GM19397 (cell line): ENCODE results near the gene ZSCAN5A.
"Not testable (repeated sequence)": the region's sequence is repeated elsewhere in the genome, so short reads cannot be mapped to it uniquely, and the experiment has no call there.

Experiments used
- ATAC-seq: cut with Tn5 transposase; IDR thresholded peaks from one replicate; pipeline ENCODE4 v1.9.1; 2021; ENCODE audit warnings: mild to moderate bottlenecking, moderate library complexity; ENCODE audit not compliant: unreplicated experiment

The ZSCAN5A gene

DNA sequence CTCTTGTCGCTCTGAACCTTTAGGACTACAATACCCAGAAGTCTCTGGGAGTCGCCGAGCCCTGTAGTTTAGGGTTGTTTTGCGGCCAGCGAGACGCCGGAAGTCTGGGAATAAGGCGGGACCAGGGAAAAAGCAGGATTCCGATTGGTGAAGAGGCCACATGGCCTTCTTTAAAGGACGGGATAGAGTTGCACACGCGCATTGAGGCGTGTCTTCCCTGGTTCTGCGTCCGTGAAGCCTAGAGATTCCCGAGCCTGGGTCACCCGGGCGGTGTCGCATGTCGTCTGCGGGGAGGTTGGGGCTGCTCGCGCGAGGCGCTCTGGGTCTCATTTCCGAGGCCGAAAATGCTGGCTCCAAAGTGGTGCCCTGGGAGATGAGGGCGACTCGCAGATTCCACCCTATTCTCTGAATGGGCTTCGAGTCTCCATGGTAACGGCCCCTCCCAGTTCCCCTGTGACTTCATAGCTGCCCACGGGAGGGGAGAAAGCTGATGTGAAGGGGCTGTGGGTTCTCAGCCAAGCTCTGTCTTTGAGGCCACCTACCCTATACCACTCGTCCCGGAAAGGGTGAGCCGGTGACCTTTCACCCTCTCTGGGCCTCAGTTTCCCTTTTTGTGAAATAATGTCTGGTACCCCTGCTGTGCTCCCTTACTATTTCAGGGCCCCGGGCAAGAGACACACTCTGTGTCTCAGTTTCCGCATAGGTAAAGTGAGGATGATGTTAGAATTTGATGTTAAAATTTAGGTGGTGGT lies 614 bp upstream of the ZSCAN5A start:
- ATAC-seq = peak; percentile 75

DNA sequence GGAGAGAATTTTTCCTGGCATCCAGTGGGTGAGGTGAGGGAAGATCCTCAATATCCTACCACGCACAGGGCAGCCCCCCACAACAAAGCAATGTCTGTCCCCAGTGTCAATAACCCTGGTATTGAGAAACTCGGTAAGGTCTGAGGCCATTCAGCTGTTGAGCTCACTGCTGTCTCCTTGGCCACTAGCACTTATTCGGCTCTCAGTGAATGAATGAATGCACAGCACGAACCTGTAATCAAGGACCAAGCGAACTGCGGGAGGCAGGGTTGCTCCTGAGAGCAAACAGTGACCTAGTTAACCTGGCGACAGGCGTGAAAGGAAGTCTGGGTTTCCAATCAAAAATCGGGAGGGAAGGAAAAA lies 640 bp downstream of the ZSCAN5A start:
- no peak for ATAC-seq

DNA sequence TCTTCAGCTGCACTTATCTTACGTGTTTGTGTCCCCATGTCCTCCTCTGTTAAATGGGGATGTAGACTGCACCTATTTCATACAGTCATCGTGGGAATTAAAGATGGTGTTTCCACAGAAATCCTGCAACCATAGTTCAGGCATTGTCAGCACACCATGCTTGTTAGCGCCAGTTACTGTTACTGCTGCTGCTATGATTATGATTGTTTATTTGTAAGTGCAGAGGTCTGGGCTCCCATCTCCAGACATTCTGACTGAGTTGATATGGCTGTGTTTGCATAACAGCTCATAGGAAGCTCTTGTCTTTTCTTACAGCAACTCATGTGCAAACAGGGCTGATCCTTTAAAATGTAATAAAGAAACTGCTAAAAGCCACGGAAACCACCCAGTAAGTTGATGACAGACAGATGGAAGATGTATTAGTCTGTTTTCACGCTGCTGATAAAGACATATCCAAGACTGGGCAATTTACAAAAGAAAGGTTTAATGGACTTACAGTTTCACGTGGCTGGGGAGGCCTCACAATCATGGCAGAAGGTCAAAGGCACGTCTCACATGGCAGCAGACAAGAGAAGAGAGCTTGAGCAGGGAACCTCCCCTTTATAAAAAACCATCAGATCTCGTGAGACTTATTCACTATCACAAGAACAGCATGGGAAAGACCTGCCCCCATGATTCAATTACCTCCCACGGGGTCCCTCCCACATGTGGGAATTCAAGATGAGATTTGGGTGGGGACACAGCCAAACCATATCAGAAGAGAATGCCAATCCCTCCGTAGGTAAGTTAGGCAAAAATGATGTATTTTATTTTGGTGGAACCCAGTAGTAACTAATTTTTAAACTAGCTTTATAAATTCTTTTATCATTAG lies 1.6 kb downstream of the ZSCAN5A start:
- ATAC-seq = no peak

DNA sequence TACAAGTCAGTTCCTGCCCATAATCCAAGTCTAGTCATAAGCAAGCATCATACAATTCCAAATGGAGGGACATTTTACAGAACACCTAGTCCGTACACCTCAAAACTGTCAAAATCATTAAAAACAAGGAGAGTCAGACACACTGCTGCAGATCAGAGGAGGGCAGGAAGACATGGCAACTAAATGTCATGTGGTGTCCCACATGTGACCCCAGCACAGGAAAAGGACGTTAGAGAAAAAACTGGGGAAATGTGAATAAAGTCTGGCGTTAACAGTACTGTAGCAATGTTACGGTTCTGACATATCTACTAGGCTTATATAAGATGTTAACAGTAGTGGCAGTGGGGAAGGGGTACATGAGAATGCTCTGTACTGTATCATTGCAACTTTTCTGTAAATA lies 2.3 kb downstream of the ZSCAN5A start:
- no peak for ATAC-seq

DNA sequence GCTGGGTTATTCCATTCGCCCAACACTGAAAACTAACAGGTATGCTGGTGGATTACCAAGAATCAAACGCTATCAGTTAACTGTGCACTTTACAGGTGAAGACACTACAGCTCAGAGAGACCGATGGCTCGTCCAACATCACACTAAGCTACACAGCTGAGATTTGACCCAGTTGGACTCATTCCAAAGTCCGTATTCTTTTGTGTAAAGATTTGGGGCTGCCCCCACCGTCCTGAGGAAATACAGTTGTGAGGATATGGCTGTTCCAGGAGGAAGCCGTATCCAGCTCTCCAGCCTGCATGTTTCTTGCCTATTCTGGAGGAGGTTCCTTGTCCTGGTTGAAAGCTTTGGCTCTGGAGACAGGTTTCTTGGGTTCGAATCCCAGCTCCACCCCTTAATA lies 4.2 kb downstream of the ZSCAN5A start:
- ATAC-seq = no peak

DNA sequence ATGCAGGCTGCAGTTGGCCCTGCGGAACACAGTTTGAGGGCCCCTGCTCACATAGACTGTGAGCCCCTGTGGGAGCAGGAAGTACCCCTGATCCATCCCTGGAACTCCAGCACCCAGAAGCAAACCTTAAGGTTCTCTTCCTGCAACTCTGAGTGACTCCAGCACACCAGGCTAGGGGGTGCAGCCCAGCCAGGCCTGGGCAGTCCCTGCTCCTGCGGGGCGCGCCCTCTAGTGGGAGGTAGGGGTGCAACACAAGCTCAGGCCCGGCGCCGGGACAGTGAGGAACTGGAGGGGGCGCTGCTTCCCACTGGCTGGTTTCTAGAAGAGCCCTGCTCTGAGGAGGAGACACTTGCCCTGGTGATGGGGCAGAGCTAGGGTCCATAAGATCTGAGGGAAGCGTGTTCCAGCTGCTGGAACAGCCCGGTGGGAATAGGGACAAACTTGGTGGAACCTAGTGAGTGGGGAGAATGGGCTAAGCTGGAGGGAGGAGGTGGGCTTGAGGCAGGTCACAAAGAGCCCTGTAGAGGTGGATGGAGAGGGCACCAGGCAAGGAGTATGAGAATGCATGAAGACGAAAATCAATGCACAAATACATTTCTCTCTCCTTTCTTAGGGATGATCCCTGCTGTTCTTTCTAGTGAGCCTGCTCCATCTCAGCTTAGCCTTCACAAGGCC lies 5.0 kb downstream of the ZSCAN5A start:
- no peak for ATAC-seq

DNA sequence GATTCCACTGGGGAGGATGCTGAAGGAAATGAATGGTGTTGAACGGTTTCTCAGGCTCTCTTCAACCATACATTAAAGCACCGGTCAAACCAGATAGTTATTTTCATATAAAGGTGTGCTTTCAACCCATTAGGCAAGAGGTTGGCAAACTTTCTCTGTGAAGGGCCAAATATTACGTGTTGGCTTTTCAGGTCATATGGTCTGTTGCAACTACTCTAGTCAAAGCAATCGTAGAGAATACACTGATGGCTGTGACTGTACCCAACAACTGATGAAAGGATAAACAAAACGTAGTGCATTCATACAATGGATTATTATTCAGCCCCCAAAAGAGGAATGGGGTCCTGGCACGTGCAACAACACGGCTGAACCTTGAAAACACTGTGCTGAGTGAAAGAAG lies 5.8 kb downstream of the ZSCAN5A start:
- no peak for ATAC-seq

DNA sequence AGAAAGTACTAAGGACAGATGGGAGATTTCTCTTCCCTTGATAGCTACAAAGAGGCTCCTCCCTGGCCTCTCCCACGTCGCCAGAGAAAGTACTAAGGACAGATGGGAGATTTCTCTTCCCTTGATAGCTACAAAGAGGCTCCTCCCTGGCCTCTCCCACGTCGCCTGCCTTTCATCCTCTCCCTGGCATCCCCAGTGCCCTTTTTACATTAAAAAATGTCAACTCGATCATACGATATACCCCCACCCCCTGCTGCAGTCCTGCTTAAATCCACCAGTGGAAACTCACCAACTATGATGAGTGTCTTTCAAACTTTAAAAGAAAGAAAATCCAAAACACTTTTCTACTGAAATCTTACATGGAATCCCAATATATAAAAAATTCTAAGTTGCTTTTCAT lies 7.6 kb downstream of the ZSCAN5A start:
- not testable (repeated sequence) for ATAC-seq

DNA sequence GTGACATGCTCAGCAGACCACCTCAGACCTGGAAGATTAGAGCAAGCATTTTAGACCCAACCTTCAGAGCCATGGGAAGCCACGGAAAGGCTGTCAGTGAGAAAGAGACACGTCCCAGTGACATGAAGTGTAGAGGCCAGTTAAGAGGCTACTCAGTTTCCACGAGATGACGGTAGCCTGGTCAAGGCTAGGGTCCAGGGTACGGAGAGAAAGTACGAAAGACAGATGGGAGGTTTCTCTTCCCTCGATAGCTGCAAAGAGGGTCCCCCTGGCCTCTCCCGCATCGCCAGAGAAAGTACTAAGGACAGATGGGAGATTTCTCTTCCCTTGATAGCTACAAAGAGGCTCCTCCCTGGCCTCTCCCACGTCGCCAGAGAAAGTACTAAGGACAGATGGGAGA lies 8.6 kb downstream of the ZSCAN5A start:
- no peak for ATAC-seq

DNA sequence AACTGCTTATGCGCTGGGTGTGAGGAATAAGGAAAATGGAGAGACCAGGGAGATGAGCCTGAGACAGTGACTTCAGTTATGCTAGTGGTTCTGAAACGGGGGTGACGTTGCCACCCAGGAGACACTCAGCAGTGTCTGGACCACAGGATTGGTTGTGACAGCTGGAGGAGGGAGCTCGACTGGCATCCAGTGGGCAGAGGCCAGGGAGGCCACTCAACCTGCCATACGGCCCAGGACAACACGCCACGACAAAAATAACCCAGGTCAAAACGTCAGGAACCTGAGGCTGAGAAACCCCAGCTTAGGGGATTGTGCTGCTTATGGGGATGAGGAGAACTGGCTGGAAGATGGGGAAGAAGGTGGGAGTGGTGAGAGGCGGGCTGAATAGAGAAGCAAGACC lies 10.4 kb downstream of the ZSCAN5A start:
- no peak for ATAC-seq

DNA sequence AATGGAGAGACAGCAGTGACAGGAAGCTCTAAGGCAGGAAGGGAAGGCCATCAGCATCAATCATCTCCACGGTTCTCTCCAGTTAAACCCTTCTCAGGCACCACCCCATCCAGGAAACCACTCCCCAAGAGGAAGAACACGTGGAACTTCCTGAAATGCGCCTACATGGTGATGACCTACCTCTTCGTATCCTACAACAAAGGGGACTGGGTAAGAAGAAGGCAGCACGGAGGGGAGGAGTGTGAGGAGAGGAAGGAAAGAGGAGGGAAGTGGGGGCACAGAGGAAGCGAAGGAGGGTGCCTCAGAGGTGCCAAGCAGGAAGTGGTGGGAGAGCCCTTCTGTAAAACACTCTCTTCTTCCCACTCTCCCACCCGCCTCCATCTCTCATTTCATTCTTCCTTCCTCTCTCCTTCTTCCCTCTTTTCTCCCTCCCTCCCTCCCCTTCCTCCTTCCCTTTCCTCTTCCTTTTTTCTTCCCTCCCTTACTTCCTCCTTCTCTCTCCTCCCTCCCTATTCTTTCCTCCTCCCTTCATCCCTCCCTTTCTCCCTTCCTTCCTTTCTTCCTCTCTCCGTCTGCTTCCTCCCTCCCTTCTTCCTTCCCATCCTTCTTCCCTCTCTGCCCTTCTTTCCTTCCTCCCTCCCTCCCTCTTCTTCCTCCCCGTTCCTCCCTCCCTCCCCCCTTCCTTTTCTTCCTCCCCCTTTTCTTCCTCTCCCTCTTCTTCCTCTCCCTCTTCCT lies 12.6 kb downstream of the ZSCAN5A start:
- no peak for ATAC-seq

DNA sequence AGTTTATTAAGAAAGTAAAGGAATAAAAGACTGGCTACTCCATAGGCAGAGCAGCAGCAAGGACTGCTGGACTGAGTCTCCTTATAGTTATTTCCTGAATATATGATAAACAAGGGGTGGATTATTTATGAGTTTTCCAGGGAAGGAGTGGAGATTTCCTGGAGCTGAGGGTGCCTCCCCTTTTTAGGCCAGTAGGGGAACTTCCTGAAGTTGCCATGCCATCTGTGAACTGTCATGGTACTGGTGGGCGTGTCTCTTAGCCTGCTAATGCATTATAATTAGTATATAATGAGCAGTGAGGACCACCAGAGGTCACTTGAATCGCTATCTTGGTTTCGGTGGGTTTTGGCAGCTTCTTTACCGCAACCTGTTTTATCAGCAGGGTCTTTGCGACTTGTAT lies 13.5 kb downstream of the ZSCAN5A start:
- no peak for ATAC-seq

DNA sequence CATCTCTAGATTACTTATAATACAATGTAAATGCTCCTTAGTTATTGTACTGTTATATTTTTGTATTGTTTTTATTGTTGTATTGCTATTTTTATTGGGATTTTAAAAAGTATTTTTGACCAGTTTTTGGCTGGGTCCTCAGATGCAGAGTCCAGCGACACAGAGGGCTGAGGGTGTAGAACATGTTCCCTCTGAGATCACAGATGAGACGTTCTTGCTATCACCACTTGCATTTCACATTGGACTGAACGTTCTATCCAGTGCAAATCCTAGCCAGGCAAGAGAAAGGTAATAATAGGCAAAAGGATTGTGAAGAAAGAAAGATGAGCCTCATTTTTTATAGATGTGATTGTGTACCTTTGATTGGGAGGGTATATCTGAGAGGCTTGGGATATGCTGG lies 15.0 kb downstream of the ZSCAN5A start:
- ATAC-seq = no peak

DNA sequence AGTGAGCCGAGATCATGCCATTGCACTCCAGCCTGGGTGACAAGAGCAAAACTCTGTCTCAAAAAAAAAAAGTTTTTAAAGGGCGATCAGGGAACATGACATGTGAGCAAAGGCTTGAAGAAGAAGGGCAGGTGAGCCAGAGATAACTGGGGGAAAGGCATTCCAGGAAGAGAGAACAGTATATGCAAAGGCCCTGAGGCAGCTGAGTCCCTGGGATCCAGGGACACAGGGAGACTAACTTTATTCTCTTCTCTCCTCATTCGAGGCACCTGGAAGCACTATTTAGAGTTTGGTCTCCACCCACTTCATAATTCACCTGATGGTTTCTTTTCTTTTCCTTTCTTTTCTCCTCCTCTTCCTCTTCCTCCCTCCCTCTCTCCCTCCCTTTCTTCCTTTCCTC lies 17.6 kb downstream of the ZSCAN5A start:
- no peak for ATAC-seq

DNA sequence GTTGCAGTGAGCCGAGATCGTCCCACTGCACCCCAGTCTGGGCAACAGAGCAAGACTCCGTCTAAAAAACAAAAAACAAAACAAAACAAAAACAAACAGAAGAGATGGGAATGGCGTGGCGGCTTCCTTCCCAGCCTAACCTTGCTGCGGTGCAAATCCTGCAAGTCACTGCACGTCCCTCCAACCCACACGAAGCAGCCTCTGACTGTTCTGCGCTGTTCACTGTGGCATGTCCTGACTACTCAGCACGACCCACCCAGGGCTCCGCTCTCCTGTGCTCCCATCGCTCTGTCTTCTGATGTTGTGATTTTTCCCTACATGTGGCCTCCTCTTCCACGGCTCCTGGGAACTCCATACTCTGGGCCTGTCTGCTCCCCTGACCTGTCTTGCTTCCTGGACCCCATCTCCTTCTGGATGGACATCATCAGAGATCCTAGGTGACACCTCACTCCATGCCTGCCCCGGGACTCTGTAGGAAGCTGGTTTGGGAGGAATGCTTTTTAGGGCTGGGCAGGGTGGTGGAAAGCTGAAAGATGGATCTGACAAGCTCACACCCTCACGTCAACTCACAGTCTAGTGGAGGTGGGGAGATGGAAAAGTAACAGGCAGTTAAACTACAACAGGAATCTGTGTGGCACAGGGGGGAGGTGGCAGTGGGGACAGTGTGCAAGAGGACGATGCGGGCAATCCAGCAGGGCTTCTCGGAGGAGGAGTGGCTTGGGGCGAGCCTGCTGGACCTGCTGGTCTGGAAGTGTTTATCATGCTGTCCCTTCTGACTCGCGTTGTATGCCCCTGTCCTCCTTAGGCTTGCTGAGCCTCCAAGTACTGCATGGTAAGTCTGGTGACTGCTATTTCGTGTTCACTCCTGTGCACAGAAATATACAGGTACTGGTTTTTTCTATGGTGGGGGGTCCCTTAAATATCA lies 18.8 kb downstream of the ZSCAN5A start:
- ATAC-seq = no peak

DNA sequence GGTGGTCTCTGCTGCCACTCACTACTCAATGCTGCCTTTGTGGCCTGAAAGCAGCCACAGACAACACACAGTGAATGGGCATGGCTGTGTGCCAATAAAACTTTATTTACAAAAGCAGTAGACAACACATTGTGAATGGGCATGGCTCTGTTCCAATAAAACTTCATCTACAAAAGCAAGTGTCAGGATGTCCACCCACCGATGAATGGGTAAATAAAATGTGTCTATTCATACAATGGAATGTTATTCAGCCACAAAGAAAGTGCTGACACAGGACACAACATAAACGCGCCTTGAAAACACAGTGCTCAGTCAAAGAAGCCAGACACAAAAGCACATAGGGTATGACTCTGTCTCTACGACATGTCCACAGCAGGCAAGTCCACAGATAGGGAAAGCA lies 20.1 kb downstream of the ZSCAN5A start:
- ATAC-seq = no peak

DNA sequence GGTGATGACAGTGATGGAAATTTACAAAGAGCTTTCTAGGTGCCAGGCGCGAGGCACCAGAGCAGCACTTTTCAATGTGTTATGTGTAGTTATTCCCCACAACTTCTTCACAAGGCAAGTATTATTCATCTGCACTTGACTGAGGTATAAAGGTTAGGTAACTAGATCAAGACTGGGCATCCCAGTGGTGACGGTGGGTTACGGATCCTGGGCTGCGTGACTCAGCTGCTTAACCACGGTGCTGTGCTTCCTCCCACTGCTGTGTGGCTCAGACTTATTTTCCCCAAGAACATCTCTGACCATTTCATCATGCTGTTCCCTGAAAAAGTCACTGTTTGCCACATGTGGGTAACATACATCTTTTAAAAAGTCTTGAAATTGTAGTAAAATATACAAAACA lies 22.8 kb downstream of the ZSCAN5A start:
- no peak for ATAC-seq

DNA sequence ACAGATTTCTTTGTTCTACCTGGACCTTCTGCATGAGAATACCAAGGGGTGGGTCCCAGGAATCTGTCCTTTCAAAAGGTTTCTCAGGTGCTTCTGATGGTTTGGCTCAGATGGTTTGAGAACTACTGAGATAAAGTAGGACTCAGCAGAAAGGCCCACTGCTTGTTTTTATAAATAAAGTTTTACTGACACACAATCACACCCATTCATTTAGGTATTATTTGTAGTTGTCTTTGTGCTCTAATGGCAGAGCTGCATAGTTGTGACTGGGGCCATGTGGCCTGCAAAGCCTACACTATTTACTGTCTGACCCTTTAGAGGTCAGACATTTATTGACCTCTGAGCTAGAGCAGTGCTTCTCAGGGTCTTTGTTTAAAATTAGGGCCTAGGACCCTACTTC lies 24.5 kb downstream of the ZSCAN5A start:
- ATAC-seq = no peak

DNA sequence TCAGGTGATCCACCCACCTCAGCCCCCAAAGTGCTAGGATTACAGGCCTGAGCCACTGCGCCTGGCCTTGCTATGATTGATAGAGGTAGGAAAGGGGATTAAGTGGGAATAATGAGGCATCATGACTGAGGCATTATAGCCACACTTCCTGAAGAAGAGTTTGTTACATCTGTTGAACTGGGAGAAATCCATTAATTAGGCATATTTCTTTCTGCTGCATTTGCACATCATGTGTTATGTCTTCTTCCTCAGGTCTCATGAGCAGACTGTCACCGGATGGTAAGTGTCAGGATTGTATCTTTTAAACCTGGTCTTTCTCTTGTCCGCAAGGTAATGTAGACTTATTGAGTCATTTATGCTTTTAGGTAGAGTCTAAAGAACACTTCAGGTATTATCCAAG lies 29.9 kb downstream of the ZSCAN5A start:
- ATAC-seq = no peak

DNA sequence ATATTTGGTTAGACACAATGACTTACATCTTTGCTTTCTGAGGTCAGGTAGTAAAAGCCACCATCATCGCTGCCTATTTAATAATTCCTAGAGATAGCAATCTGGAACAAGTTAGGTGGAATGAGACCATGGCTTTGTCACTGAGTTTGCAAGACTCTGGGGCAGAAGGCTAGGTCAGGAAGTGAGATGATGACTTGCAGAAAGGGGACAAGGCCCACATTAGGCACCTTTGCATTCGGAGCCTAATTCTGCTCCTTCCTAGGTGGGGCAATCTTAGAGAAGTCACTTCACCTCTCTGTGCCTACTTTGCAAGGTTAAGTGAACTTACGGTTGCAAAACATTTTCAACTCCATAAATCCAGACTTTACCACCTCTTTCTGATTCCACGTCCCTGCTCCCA lies 31.8 kb downstream of the ZSCAN5A start:
- no peak for ATAC-seq
